ENCODE data around the gene BLOC1S1. TPM values are rescaled to one million over a fixed set of nuclear protein-coding genes. Genes with fewer than 3 reads are reported as not detected.

The BLOC1S1 gene
- total and polyA plus RNA-seq, 9 of the 15 experiments (the other 6 are each of a cell fraction or from before 2014, with no cell fraction given) = 75.2 to 161 (median 98.8) TPM

GRCh38 chr12:55743406-55744339 lies 27.8 kb downstream of the BLOC1S1 start (continued):
- TF ChIP-seq HMBOX1 (IDR thresholded peaks at IDR 0.05) (no peak), SPI1 (IDR thresholded peaks at IDR 0.05; ENCODE audit: borderline replicate concordance, low read depth, low read length) (no peak), NFRKB (IDR thresholded peaks at IDR 0.05; ENCODE audit: low read depth) (no peak), RAD51 (IDR thresholded peaks at IDR 0.05; ENCODE audit: borderline replicate concordance, low read depth) (no peak), HNRNPLL (IDR thresholded peaks at IDR 0.05; ENCODE audit: low read depth, low read length, poor library complexity, severe bottlenecking) (peak; percentile 96), ZNF24 (IDR thresholded peaks at IDR 0.05) (peak; percentile 72), ZNF280A (IDR thresholded peaks at IDR 0.05; ENCODE audit: low read depth, partially characterized antibody) (no peak), SP2 (IDR thresholded peaks at IDR 0.05; ENCODE audit: extremely low read depth, low read depth, low read length, poor library complexity, severe bottlenecking) (no peak), REST (IDR thresholded peaks at IDR 0.05; ENCODE audit: borderline replicate concordance) (no peak), REST (CRISPR knock-in tag; IDR thresholded peaks at IDR 0.05; ENCODE audit: low read depth) (no peak), ATF7 (IDR thresholded peaks at IDR 0.05) (no peak), HCFC1 (IDR thresholded peaks at IDR 0.05; ENCODE audit: low read depth, low read length) (no peak), JUN (IDR thresholded peaks at IDR 0.05; ENCODE audit: borderline replicate concordance, low read depth, low read length) (no peak), JUN (CRISPR knock-in tag; IDR thresholded peaks at IDR 0.05; ENCODE audit: borderline replicate concordance) (no peak), MYBL2 (IDR thresholded peaks at IDR 0.05; ENCODE audit: low read depth) (no peak), MYBL2 (CRISPR knock-in tag; IDR thresholded peaks at IDR 0.05; ENCODE audit: borderline replicate concordance) (no peak), ZNF165 (CRISPR knock-in tag; IDR thresholded peaks at IDR 0.05; ENCODE audit: borderline replicate concordance) (no peak), FOXP1 (CRISPR knock-in tag; IDR thresholded peaks at IDR 0.05) (0 out of 2 replicates have a peak, but pooled peaks have one; percentile 45)
